ENCODE measurements around the gene CADM2.

CADM2 gene

GRCh38 chr3:86046436-86047136 lies 1087.8 kb downstream of the CADM2 start:
- DNase-seq = no peak

DNA sequence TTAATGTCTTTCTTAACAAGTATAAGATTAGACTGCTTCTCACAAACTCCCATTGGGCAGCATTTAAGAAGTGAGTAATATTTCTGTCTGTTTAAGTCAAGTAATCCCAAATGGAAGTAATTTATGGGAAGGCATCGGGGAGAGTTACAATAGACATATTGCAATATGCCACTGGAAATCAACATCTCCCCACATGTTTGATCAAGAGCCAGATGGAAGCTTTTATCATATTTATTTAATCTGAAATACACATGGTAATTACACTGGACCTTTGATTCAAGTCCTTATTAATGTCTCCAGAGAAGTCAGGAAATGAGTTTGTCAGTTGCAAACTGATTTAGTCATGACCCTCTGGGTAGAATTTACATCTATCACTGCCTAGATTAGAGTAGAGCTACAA lies 1088.4 kb downstream of the CADM2 start:
- DNase-seq = no peak

GRCh38 chr3:86051058-86051457 lies 1092.3 kb downstream of the CADM2 start:
- DNase-seq = no peak

- no peak for DNase-seq
These were observed 1097.2 kb downstream of the CADM2 start for GRCh38 chr3:86056032-86056431.

DNA sequence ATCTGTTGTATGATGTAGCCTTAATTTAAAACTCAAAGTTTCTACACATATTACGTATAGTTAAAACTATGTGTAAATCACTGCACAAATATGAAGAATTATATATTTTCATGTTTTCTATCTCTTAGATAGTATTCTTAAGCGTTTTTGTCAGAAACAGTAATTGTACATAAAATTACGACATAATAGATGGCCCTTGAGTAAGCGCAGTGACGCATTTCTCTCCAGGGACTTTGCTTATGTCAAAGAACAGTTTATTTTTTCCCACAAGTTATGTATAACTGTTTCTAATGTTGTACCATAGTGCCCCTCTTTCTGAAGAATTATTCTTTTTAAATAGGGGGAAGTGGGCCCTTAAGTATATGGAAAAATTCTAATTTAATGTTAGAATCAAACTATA lies 1098.2 kb downstream of the CADM2 start:
- no peak for DNase-seq

DNA sequence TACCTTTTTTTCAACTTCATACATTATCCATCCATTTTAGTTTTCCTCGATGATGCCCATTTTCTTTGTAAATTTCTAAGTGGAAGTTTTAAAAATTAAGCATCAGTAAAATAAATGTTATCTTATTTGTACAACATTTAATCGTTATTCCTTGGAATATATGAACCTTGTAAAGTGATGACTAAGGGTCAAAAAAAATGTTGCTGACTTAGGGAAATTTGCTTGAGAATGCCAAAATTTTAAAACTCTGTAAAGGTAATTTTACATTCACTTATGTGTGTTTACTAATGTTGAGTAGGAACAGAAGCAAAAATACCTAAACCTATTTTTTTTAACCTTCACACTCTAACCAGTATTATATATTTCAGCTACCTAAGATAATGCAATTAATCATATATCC lies 1115.0 kb downstream of the CADM2 start:
- DNase-seq = no peak

DNA sequence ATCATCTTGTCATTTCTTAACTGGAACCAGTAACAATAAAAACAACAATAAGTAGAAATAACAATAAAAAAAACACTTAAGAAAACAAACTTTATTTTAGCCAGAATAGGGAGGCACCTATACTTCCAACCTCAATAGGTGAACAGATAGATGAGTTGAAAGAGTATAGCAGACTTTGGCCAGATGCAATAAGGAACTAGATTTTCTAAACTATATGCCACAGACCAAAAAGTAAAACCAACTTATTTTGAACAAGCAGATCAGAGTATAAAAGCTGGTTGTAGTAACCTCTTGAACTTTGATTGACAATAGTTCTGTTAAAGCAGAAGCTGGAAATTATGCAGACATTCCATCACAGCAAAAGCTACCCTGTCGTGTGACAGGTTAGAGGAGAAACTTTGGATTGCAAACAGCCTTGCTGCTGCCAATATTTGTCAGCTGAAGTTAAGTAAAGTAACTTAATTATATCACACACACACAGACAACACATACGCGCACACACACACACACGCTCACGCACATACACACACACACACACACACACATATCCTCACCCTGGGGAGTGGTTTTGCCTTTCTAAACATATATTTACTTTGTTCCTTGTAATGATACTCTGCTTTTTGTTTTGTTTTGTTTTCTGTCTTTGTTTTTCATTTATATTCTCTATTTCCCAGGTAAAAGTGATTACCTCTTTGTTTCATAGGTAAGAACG lies 1128.5 kb downstream of the CADM2 start:
- DNase-seq = no peak

GRCh38 chr3:86104154-86104553 lies 1145.4 kb downstream of the CADM2 start:
- DNase-seq = no peak

GRCh38 chr3:86109434-86109833 lies 1150.6 kb downstream of the CADM2 start:
- DNase-seq = no peak
